Adrenal gland (tissue), 5 donors: ENCODE data around the gene POPDC2.

Experiments used
- CTCF ChIP-seq, 6 experiments: fragments of 450-650 bp in 4 of 6; fragments of 200-600 bp in 2 of 6; sonication (generic) in 1 of 6; IDR thresholded peaks; 1 replicate in 5 of 6; 2 replicates in 1 of 6; pipeline versions ENCODE4 v1.5.1 to v1.8.0; 2016 to 2021; ENCODE audit warnings: antibody characterized with exemption in 6 of 6, mild to moderate bottlenecking in 2 of 6, moderate library complexity in 1 of 6
- POLR2A ChIP-seq, 2 donors: fragments of 450-650 bp; IDR thresholded peaks; one replicate each; pipeline ENCODE4 v1.6.1; 2017; ENCODE audit warnings: antibody characterized with exemption in 2 of 2, mild to moderate bottlenecking in 2 of 2, moderate library complexity in 1 of 2
- donor health status: DM: no; HTN: no; CAD: no.

GRCh38 chr3:119659606-119660291, 640 bp downstream of the POPDC2 start:
- no peak for TF ChIP-seq POLR2A (IDR thresholded peaks at IDR 0.05)
- TF ChIP-seq CTCF (IDR thresholded peaks at IDR 0.05), result no peak
